Fibroblast of the aortic adventitia (primary cell): Measurements from ENCODE around the gene CDCA3. TPM values are rescaled to one million over a fixed set of nuclear protein-coding genes. Genes with fewer than 3 reads are reported as not detected.
A peak's percentile ranks its signal among the peaks of the same experiment; 100 is the strongest.

Source experiments
- DNase-seq: peaks from one replicate; pipeline ENCODE4 v3.0.0-alpha.2; 2010; ENCODE audit warnings: low read depth
- H3K4me3 ChIP-seq: 2 replicates; pipeline ENCODE4 v1.5.1; 2011; ENCODE audit warnings: low read depth, mild to moderate bottlenecking, control low read depth, low read length, moderate library complexity
- total RNA-seq: library from RNA; depleted of rRNA; stranded (reverse); fragments of >200 nt; gene quantifications from 2 replicates; pipeline ENCODE4 v1.2.3, GENCODE V29; 2012; ENCODE audit warnings: low replicate concordance
- TF ChIP-seq, protein P1 (sequence below): IDR thresholded peaks from 2 replicates; pipeline ENCODE4 v1.5.1; 2011; ENCODE audit warnings: mild to moderate bottlenecking, low read length, control low read depth, inconsistent platforms; ENCODE audit not compliant: insufficient read depth

The CDCA3 gene
- total RNA-seq, 1 donor = 23.5 TPM

DNA sequence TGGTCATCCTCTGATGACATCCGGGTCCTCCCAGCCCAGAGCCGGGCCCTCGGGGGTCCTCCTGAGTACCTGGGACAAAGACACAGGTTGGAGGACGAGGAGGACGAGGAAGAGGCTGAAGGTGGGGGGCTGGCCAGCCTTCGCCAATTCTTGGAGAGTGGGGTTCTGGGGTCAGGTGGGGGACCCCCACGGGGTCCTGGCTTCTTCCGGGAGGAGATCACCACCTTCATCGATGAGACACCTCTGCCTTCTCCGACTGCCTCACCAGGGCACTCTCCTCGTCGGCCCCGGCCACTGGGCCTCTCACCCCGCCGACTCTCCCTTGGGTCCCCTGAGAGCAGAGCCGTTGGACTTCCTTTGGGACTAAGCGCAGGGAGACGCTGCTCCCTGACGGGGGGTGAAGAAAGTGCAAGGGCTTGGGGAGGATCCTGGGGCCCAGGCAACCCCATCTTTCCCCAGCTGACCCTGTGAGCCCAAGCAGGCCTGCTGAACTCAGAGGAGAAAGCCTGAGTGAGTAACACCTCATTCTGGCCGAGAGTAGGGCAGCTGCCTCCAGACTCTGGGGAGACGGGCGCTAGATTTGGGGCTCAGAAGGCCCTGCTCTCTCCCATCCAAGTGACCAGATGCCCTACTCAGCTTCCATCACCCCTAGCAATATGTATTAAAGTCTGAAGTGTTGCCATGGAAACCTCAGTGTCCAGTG lies 24.2 kb downstream of the CDCA3 start:
- no peak for DNase-seq
- TF ChIP-seq, protein P1, sequence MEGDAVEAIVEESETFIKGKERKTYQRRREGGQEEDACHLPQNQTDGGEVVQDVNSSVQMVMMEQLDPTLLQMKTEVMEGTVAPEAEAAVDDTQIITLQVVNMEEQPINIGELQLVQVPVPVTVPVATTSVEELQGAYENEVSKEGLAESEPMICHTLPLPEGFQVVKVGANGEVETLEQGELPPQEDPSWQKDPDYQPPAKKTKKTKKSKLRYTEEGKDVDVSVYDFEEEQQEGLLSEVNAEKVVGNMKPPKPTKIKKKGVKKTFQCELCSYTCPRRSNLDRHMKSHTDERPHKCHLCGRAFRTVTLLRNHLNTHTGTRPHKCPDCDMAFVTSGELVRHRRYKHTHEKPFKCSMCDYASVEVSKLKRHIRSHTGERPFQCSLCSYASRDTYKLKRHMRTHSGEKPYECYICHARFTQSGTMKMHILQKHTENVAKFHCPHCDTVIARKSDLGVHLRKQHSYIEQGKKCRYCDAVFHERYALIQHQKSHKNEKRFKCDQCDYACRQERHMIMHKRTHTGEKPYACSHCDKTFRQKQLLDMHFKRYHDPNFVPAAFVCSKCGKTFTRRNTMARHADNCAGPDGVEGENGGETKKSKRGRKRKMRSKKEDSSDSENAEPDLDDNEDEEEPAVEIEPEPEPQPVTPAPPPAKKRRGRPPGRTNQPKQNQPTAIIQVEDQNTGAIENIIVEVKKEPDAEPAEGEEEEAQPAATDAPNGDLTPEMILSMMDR = no peak

DNA sequence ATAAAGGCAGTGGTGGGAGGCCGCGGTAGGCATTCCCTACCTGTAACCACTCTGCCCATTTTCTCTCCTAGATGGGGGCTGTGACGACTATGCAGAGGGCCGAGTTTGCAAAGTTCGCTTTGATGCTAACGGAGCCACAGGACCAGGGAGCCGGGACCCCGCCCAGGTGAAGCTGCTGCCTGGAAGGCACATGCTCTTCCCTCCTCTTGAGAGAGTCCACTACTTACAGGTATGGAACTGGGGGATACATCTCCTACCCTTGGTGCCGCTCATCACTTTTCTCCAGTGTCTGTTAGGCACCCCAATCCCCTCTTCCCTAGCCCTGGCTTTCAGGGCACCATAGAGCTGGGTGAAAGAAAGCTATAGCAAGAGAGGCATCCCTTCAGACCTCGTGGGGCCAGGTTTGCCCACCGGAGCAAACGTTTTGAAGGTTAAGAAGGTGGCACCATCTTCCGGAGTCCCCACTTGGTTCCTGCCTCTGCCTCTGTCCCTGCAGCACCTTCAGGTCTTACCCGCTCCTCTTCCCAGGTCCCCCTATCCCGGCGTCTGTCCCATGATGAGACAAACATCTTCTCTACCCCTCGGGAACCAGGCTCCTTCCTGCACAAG lies 24.9 kb downstream of the CDCA3 start:
- DNase-seq = no peak
- no peak overlapping the region for H3K4me3 ChIP-seq
- TF ChIP-seq, protein P1 = no peak

More for the DNA sequence above, 24.2 kb downstream of the CDCA3 start:
- peak overlapping the region; percentile 48 for H3K4me3 ChIP-seq

DNA sequence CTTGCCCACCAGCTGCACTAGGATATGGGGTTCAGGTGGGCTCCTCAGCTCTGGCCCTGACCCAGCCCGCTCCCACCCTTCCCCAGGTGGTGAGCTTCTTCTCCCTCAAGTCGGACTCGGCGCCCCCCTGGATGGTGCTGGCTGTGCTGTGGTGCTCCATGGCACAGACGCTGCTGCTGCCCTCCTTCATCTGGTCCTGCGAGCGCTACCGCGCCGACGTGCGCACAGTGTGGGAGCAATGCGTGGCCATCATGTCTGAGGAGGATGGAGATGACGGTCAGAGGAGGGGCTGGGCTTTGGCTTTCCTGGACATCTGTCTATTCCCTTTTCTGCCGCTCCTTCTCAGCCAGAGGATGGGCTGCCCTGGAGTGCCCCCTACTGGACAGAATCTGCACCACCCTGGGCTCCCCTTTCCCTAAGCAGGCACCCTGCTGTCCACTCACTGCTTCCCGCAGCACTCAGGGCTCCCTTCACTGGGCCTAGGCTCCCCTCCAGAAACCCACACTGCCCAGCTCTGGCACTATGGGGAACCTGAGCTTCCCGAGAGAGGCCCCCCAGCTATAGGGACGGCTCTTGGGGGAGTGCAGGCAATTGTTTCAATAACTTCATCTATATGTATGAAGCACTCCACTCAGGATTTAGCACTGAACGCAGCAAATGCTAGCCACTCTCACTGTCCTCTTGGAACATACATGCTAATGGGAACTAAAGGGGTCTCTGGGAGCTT lies 25.5 kb downstream of the CDCA3 start:
- H3K4me3 ChIP-seq = peak overlapping the region; percentile 58
- DNase-seq = peak; percentile 84
- TF ChIP-seq, protein P1 = peak; percentile 97

DNA sequence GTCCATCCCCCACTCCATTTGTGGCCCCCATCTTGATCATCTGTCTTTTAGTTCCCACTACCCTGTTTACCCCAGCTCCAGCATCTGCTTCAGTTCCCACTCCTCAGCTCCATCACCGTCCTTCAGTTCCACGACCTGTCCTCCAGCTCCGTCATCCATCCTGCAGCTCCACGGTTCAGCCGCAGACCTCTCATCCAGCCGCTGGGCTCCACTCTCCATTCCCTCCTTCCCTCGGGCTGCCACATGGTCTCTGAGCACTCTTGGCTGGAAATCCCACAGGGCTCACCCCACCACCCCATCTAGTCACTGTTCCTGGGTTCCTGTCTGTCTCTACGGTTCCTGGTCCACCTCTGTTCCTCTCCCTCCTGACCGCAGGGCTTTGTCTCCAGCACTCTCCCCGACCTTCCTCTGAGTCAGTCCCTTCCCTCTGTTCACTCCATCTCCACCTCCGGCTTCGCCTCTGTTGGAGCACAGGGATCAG lies 26.1 kb downstream of the CDCA3 start:
- TF ChIP-seq, protein P1 = no peak
- peak overlapping the region; percentile 58 for H3K4me3 ChIP-seq
- DNase-seq = peak; percentile 40

DNA sequence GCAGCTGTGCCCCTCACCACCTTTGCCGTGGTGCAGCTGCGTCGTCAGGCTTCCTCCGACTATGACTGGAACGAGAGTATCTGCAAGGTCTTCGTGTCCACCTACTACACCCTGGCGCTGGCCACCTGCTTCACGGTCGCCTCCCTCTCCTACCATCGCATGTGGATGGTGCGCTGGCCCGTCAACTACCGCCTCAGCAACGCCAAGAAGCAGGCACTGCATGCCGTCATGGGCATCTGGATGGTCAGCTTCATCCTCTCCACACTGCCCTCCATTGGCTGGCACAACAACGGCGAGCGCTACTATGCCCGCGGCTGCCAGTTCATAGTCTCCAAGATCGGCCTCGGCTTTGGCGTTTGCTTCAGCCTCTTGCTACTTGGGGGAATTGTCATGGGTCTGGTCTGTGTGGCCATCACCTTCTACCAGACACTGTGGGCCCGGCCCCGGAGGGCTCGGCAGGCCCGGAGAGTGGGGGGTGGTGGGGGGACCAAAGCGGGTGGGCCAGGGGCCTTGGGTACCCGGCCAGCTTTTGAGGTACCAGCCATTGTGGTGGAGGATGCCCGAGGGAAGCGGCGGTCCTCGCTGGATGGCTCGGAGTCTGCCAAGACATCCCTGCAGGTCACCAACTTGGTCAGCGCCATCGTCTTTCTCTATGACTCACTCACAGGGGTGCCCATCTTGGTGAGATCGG lies 26.9 kb downstream of the CDCA3 start:
- H3K4me3 ChIP-seq = no peak overlapping the region
- DNase-seq = no peak
- TF ChIP-seq, protein P1 = no peak
